ENCODE results near the gene CCN2. TPM values are rescaled to one million over a fixed set of nuclear protein-coding genes. Genes with fewer than 3 reads are reported as not detected.

CCN2 gene
- total RNA-seq, 1 experiment from 2014 or later, result 16.1 TPM

- no peak overlapping the region for H3K4me3 ChIP-seq (ENCODE audit: low read depth, low read length)
- Mint-ChIP-seq H3K4me3 (ENCODE audit: unreplicated experiment) (no peak overlapping the region), H3K4me1 (ENCODE audit: low read depth, unreplicated experiment) (peaks cover 7% of the 10 kb centered on the region), H3K36me3 (ENCODE audit: insufficient read depth, unreplicated experiment) (no peaks in the 10 kb centered on the region), H3K27me3 (ENCODE audit: insufficient read depth, unreplicated experiment) (no peaks in the 10 kb centered on the region), H3K9me3 (ENCODE audit: unreplicated experiment) (no peaks in the 10 kb centered on the region), H3K27ac (ENCODE audit: unreplicated experiment) (no peak overlapping the region)
- DNase-seq, result no peak
- H3K27me3 ChIP-seq (replicated peaks; ENCODE audit: control insufficient read depth, insufficient read depth, low read length), result no peaks in the 10 kb centered on the region
- CTCF ChIA-PET, result no interaction called here
- H3K36me3 ChIP-seq (ENCODE audit: control insufficient read depth, insufficient read depth, low read length), result no peaks in the 10 kb centered on the region
- POLR2A ChIA-PET, result no interaction called here
- BruUV-seq (replicated peaks), result no TSS peak
- no peaks in the 10 kb centered on the region for H3K9me3 ChIP-seq
- H3K4me1 ChIP-seq, result peaks cover 16% of the 10 kb centered on the region
- intact Hi-C loops (cut with micrococcal nuclease; ENCODE audit: unreplicated experiment), result no loop called here
- TF ChIP-seq CTCF (IDR thresholded peaks at IDR 0.05; ENCODE audit: insufficient read depth in 1 of 2, low read depth in 1 of 2, low read length in 1 of 2, severe bottlenecking in 1 of 2, unreplicated experiment in 1 of 2), result no peak
These were observed 31.6 kb upstream of the CCN2 start for GRCh38 chr6:131982740-131983259.

DNA sequence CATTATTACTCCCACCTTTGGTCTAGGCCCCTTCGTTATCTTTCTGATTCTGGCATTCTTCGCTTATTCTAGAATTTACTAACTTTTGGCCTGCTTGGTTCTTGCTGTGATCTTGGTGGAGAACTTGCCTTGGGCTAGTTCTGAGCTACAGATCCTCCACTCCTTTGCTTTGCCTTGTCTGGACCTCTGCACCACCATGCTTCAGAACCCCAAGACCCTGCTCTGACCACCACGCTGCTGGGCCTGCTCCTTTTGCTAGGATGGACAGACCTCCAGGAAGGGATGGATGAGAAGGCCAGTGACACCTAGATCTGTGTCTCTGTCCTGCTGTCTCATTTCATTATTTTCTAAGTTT, 30.4 kb upstream of the CCN2 start:
- no peak for DNase-seq
- peaks cover 7% of the 10 kb centered on the region for H3K4me1 Mint-ChIP-seq (ENCODE audit: low read depth, unreplicated experiment)
- H3K36me3 Mint-ChIP-seq (ENCODE audit: insufficient read depth, unreplicated experiment), result no peaks in the 10 kb centered on the region
- Histone ChIP-seq H3K4me1 (peaks cover 28% of the 10 kb centered on the region), H3K4me3 (ENCODE audit: low read depth, low read length) (no peak overlapping the region), H3K9me3 (no peaks in the 10 kb centered on the region), H3K27me3 (replicated peaks; ENCODE audit: control insufficient read depth, insufficient read depth, low read length) (no peaks in the 10 kb centered on the region), H3K36me3 (ENCODE audit: control insufficient read depth, insufficient read depth, low read length) (no peaks in the 10 kb centered on the region)
- BruUV-seq (replicated peaks), result no TSS peak
- ChIA-PET CTCF (no interaction called here), POLR2A (no interaction called here)
- H3K4me3 Mint-ChIP-seq (ENCODE audit: unreplicated experiment), result no peak overlapping the region
- intact Hi-C loops (cut with micrococcal nuclease; ENCODE audit: unreplicated experiment), result no loop called here
- no peaks in the 10 kb centered on the region for H3K9me3 Mint-ChIP-seq (ENCODE audit: unreplicated experiment)
- H3K27me3 Mint-ChIP-seq (ENCODE audit: insufficient read depth, unreplicated experiment), result no peaks in the 10 kb centered on the region
- TF ChIP-seq CTCF (IDR thresholded peaks at IDR 0.05; ENCODE audit: insufficient read depth in 1 of 2, low read depth in 1 of 2, low read length in 1 of 2, severe bottlenecking in 1 of 2, unreplicated experiment in 1 of 2), result no peak
- no peak overlapping the region for H3K27ac Mint-ChIP-seq (ENCODE audit: unreplicated experiment)

DNA sequence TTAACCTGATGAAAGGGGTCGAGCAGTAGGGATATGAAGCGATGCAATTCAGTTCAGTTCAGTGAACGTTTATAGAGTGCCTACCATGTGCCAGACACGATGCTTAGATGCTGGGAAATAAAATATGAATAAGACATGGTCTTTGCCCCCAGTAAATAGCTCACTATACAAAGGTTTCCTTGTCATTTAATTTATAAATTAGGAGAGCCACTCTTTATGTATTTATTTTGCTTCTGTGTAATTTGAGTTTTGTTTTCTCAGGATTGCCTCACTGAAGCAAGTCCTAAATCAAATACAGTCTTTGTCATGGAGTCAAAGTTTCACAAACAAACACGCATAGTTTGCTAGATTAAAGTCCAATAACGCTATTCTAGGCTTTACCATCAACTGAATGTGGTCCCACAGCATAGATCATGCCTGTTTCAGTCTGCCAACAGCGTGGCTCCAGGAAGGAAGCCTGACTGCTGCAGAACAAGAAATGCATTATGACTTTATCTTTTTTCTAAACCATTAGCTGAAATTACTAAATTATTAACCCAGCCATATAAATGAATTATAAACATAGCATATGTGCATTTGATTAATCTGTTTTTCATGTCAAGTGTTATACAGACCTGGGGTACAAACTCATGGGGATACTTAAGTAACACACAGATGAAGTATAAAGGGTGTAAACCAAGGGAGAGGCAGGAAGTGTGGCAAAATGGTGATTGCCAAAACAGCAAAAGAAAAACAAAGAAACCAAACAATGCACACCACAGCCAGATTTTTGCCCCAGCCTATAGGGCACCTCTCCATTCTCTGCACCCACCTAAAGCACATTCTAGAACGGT, 29.8 kb upstream of the CCN2 start:
- no peaks in the 10 kb centered on the region for H3K9me3 Mint-ChIP-seq (ENCODE audit: unreplicated experiment)
- no peaks in the 10 kb centered on the region for H3K36me3 Mint-ChIP-seq (ENCODE audit: insufficient read depth, unreplicated experiment)
- intact Hi-C loops (cut with micrococcal nuclease; ENCODE audit: unreplicated experiment), result no loop called here
- no TSS peak for BruUV-seq (replicated peaks)
- peaks cover 34% of the 10 kb centered on the region for H3K4me1 ChIP-seq
- no peaks in the 10 kb centered on the region for H3K27me3 ChIP-seq (replicated peaks; ENCODE audit: control insufficient read depth, insufficient read depth, low read length)
- no peak for TF ChIP-seq CTCF (IDR thresholded peaks at IDR 0.05; ENCODE audit: insufficient read depth in 1 of 2, low read depth in 1 of 2, low read length in 1 of 2, severe bottlenecking in 1 of 2, unreplicated experiment in 1 of 2)
- no peaks in the 10 kb centered on the region for H3K36me3 ChIP-seq (ENCODE audit: control insufficient read depth, insufficient read depth, low read length)
- ChIA-PET POLR2A (interaction anchor here (1.2 kb wide), 1 partner anchor 30 kb away, joined by 9 read pairs; the partner anchor contains the start of gene CCN2), CTCF (interaction anchor here (0.7 kb wide), 1 partner anchor 33 kb away, joined by 3 read pairs; no protein-coding TSS in a partner anchor)
- H3K27me3 Mint-ChIP-seq (ENCODE audit: insufficient read depth, unreplicated experiment), result no peaks in the 10 kb centered on the region
- H3K4me3 ChIP-seq (ENCODE audit: low read depth, low read length), result no peak overlapping the region
- no peak overlapping the region for H3K27ac Mint-ChIP-seq (ENCODE audit: unreplicated experiment)
- H3K9me3 ChIP-seq, result no peaks in the 10 kb centered on the region
- peak in 1 of 2 experiments; percentile 27 for DNase-seq
- H3K4me1 Mint-ChIP-seq (ENCODE audit: low read depth, unreplicated experiment), result peaks cover 7% of the 10 kb centered on the region
- H3K4me3 Mint-ChIP-seq (ENCODE audit: unreplicated experiment), result no peak overlapping the region
